Loucy (cell line): ENCODE measurements around the gene IKBKG.
"Not testable (repeated sequence)": the region's sequence is repeated elsewhere in the genome, so short reads cannot be mapped to it uniquely, and the experiment has no call there.

Experiments used
- CTCF ChIP-seq: fragments of 200-600 bp; sonication (generic); conservative IDR thresholded peaks from 2 replicates; pipeline ENCODE4 v1.5.1; 2014; ENCODE audit warnings: mild to moderate bottlenecking, antibody characterized with exemption, low read length
- EZH2phosphoT487 ChIP-seq: fragments of 200-600 bp; IDR thresholded peaks from 2 replicates; pipeline ENCODE4 v1.6.1; 2018; ENCODE audit warnings: antibody characterized with exemption, mild to moderate bottlenecking, moderate library complexity, borderline replicate concordance

- TF ChIP-seq EZH2phosphoT487, CTCF: not testable (repeated sequence)
Measured at GRCh38 chrX:154560326-154560725, 12.9 kb downstream of the IKBKG start.
